Cardiac muscle cell (in vitro differentiated cells and primary cell): ENCODE measurements around the gene ZCCHC7. TPM values are rescaled to one million over a fixed set of nuclear protein-coding genes. Genes with fewer than 3 reads are reported as not detected.

Experiments
- DNase-seq, 2 donors: peaks; one replicate each; pipeline versions ENCODE4 v3.0.0 to v3.0.0-alpha.2; 2010 to 2017; ENCODE audit warnings: low read depth in 1 of 2, low spot score in 1 of 2
- H3K27ac ChIP-seq: fragments of 200-600 bp; sonication (generic); 2 replicates; pipeline ENCODE4 v1.5.1; 2016
- H3K27me3 ChIP-seq: fragments of 200-600 bp; sonication (generic); 2 replicates; pipeline ENCODE4 v1.6.0; 2016; ENCODE audit warnings: control low read depth
- H3K36me3 ChIP-seq: fragments of 200-600 bp; sonication (generic); 2 replicates; pipeline ENCODE4 v1.5.1; 2016; ENCODE audit warnings: control low read depth
- H3K4me1 ChIP-seq: fragments of 200-600 bp; sonication (generic); 2 replicates; pipeline ENCODE4 v1.8.1; 2017; ENCODE audit warnings: low read depth, mild to moderate bottlenecking, mixed run types
- H3K4me3 ChIP-seq: fragments of 200-600 bp; sonication (generic); 2 replicates; pipeline ENCODE4 v1.5.1; 2016; ENCODE audit warnings: mild to moderate bottlenecking
- H3K9me3 ChIP-seq: fragments of 200-600 bp; sonication (generic); 2 replicates; pipeline ENCODE4 v1.5.1; 2017; ENCODE audit warnings: low read depth, mild to moderate bottlenecking, control low read depth
- CTCF ChIP-seq: IDR thresholded peaks from 2 replicates; pipeline ENCODE4 v1.5.1; 2012; ENCODE audit warnings: low read depth, mild to moderate bottlenecking, low read length
- polyA plus RNA-seq: library from polyadenylated mRNA; unstranded; fragments of >200 nt; fragmentation: Nextera tagmentation; extraction: Ambion mirVana; gene quantifications from 2 replicates; pipeline ENCODE4 v1.2.1, GENCODE V29; 2016
- total RNA-seq: library from RNA; depleted of rRNA; stranded (reverse); fragments of >200 nt; gene quantifications from 2 replicates; pipeline ENCODE4 v1.2.3, GENCODE V29; 2016

Gene ZCCHC7
- total and polyA plus RNA-seq, 2 experiments from 2014 or later: 15.0 to 18.8 TPM

GRCh38 chr9:37333288-37333687 lies 212.9 kb downstream of the ZCCHC7 start:
- Histone ChIP-seq H3K27me3 (no peaks in the 10 kb centered on the region), H3K36me3 (no peaks in the 10 kb centered on the region), H3K4me3 (no peak overlapping the region), H3K4me1 (peaks cover 14% of the 10 kb centered on the region), H3K9me3 (no peaks in the 10 kb centered on the region), H3K27ac (no peak overlapping the region)
- TF ChIP-seq CTCF: peak; percentile 5
- DNase-seq: no peak

GRCh38 chr9:37335238-37335637 lies 214.9 kb downstream of the ZCCHC7 start:
- Histone ChIP-seq H3K4me3 (no peak overlapping the region), H3K36me3 (no peaks in the 10 kb centered on the region), H3K9me3 (no peaks in the 10 kb centered on the region)

GRCh38 chr9:37336150-37336549 lies 215.8 kb downstream of the ZCCHC7 start:
- DNase-seq: no peak
- Histone ChIP-seq H3K27ac (no peak overlapping the region), H3K4me1 (peaks cover 14% of the 10 kb centered on the region), H3K36me3 (no peaks in the 10 kb centered on the region), H3K4me3 (no peak overlapping the region), H3K9me3 (no peaks in the 10 kb centered on the region), H3K27me3 (no peaks in the 10 kb centered on the region)
- no peak for TF ChIP-seq CTCF

More at GRCh38 chr9:37335238-37335637, 214.9 kb downstream of the ZCCHC7 start:
- DNase-seq: no peak
- H3K27ac ChIP-seq: no peak overlapping the region
- TF ChIP-seq CTCF: no peak
- H3K4me1 ChIP-seq: peaks cover 14% of the 10 kb centered on the region
- H3K27me3 ChIP-seq: no peaks in the 10 kb centered on the region

GRCh38 chr9:37337301-37337890 lies 217.0 kb downstream of the ZCCHC7 start:
- TF ChIP-seq CTCF: no peak
- Histone ChIP-seq H3K9me3 (no peaks in the 10 kb centered on the region), H3K27me3 (no peaks in the 10 kb centered on the region), H3K36me3 (no peaks in the 10 kb centered on the region), H3K4me1 (peaks cover 14% of the 10 kb centered on the region), H3K4me3 (no peak overlapping the region), H3K27ac (no peak overlapping the region)
- no peak for DNase-seq

- Histone ChIP-seq H3K36me3 (no peaks in the 10 kb centered on the region), H3K4me3 (no peak overlapping the region), H3K4me1 (peaks cover 9% of the 10 kb centered on the region), H3K27me3 (no peaks in the 10 kb centered on the region), H3K27ac (no peak overlapping the region), H3K9me3 (no peaks in the 10 kb centered on the region)
- no peak for DNase-seq
- no peak for TF ChIP-seq CTCF
Measured at GRCh38 chr9:37338218-37338617, 217.8 kb downstream of the ZCCHC7 start.

GRCh38 chr9:37339923-37340322 lies 219.5 kb downstream of the ZCCHC7 start:
- Histone ChIP-seq H3K4me3 (no peak overlapping the region), H3K27me3 (no peaks in the 10 kb centered on the region), H3K9me3 (no peaks in the 10 kb centered on the region), H3K27ac (no peak overlapping the region), H3K4me1 (peaks cover 9% of the 10 kb centered on the region), H3K36me3 (no peaks in the 10 kb centered on the region)
- no peak for TF ChIP-seq CTCF
- DNase-seq: no peak
